Cardiac fibroblast (primary cell): ENCODE data around the gene CCDC136.

Source experiments
- DNase-seq, 2 donors: peaks; one replicate each; pipeline versions ENCODE4 v3.0.0 to v3.0.0-alpha.2; 2010; ENCODE audit warnings: low read depth in 2 of 2
- H3K4me3 ChIP-seq, 2 donors: replicated peaks in 1 of 2; 1 replicate in 1 of 2; 2 replicates in 1 of 2; pipeline ENCODE4 v1.5.1; 2011; ENCODE audit warnings: low read depth in 2 of 2, low read length in 2 of 2, mild to moderate bottlenecking in 2 of 2, moderate library complexity in 1 of 2
- CTCF ChIP-seq: IDR thresholded peaks from one replicate; pipeline ENCODE4 v1.5.1; 2011; ENCODE audit warnings: low read depth, mild to moderate bottlenecking, low read length, inconsistent platforms

The CCDC136 gene

GRCh38 chr7:128794020-128794419 is 2.3 kb downstream of the CCDC136 start:
- no peak for TF ChIP-seq CTCF
- DNase-seq, result no peak
- no peak overlapping the region for H3K4me3 ChIP-seq

- no peak for TF ChIP-seq CTCF
- no peak for DNase-seq
- no peak overlapping the region for H3K4me3 ChIP-seq
Observed at GRCh38 chr7:128794436-128794835, 2.7 kb downstream of the CCDC136 start.

GRCh38 chr7:128795129-128795528 is 3.4 kb downstream of the CCDC136 start:
- no peak overlapping the region for H3K4me3 ChIP-seq
- no peak for DNase-seq
- no peak for TF ChIP-seq CTCF

GRCh38 chr7:128796327-128796726 is 4.6 kb downstream of the CCDC136 start:
- no peak for TF ChIP-seq CTCF
- DNase-seq, result peak; percentile 70 to 95
- no peak overlapping the region for H3K4me3 ChIP-seq

GRCh38 chr7:128799451-128799850 is 7.7 kb downstream of the CCDC136 start:
- TF ChIP-seq CTCF, result no peak
- no peak overlapping the region for H3K4me3 ChIP-seq
- no peak for DNase-seq

GRCh38 chr7:128800567-128800966 is 8.8 kb downstream of the CCDC136 start:
- H3K4me3 ChIP-seq, result no peak overlapping the region
- no peak for TF ChIP-seq CTCF
- DNase-seq, result no peak

GRCh38 chr7:128801003-128801402 is 9.2 kb downstream of the CCDC136 start:
- no peak overlapping the region for H3K4me3 ChIP-seq
- no peak for DNase-seq
- no peak for TF ChIP-seq CTCF
